Spleen (tissue), 7 donors: Measurements from ENCODE around the gene STXBP1.

Source experiments
- CTCF ChIP-seq, 11 experiments: fragments of 200-600 bp in 7 of 11; fragments of 450-650 bp in 4 of 11; sonication (generic) in 4 of 11; IDR thresholded peaks in 8 of 11; conservative IDR thresholded peaks in 3 of 11; 1 replicate in 7 of 11; 2 replicates in 4 of 11; pipeline versions ENCODE4 v1.4.0 to v1.8.0; 2016 to 2021; ENCODE audit warnings: antibody characterized with exemption in 11 of 11, inconsistent platforms in 4 of 11, mild to moderate bottlenecking in 1 of 11
- POLR2A ChIP-seq, 3 donors: fragments of 450-650 bp; IDR thresholded peaks; one replicate each; pipeline ENCODE4 v1.5.1; 2017; ENCODE audit warnings: antibody characterized with exemption in 3 of 3, mild to moderate bottlenecking in 1 of 3
- POLR2AphosphoS5 ChIP-seq, 3 donors: sonication (generic); formaldehyde crosslinking; IDR thresholded peaks; one replicate each; pipeline ENCODE4 v1.5.1; 2017; ENCODE audit warnings: antibody characterized with exemption in 3 of 3
- donor health status: DM: no; HTN: no; CAD: no; lungs with moderate emphysema.
- donor health status: DM: no; HTN: no; CAD: no.
- donor health status: DM: no; HTN: no; CAD: no.

GRCh38 chr9:127568971-127569885 lies 42.8 kb upstream of the STXBP1 start:
- TF ChIP-seq POLR2A (IDR thresholded peaks at IDR 0.05) (peak in 1 of 3 donors; percentile 55), CTCF (IDR thresholded peaks at IDR 0.05 in 8 of 11, conservative IDR thresholded peaks at IDR 0.05 in 3 of 11) (no peak), POLR2AphosphoS5 (IDR thresholded peaks at IDR 0.05) (peak; percentile 63 to 88 (median 85))
